Smooth muscle cell (in vitro differentiated cells): ENCODE data around the gene MRPL36. TPM values are rescaled to one million over a fixed set of nuclear protein-coding genes. Genes with fewer than 3 reads are reported as not detected.

Source experiments
- DNase-seq: peaks from one replicate; lab custom pipeline; 2025; ENCODE audit not compliant: unreplicated experiment; lab: John Stamatoyannopoulos, UW
- H2AFZ ChIP-seq: fragments of 200-600 bp; sonication (generic); 2 replicates; pipeline ENCODE4 v1.6.0; 2016; ENCODE audit warnings: antibody characterized with exemption, low read depth, mild to moderate bottlenecking
- H3F3A ChIP-seq: fragments of 200-600 bp; sonication (generic); 2 replicates; pipeline ENCODE4 v1.6.0; 2017; ENCODE audit warnings: antibody characterized with exemption, low read depth
- H3K27ac ChIP-seq: fragments of 200-600 bp; sonication (generic); 2 replicates; pipeline ENCODE4 v1.5.1; 2016; ENCODE audit warnings: low read depth, mild to moderate bottlenecking
- H3K27me3 ChIP-seq: fragments of 200-600 bp; sonication (generic); 2 replicates; pipeline ENCODE4 v1.6.1; 2016; ENCODE audit warnings: low read depth, mild to moderate bottlenecking
- H3K36me3 ChIP-seq: fragments of 200-600 bp; sonication (generic); 2 replicates; pipeline ENCODE4 v1.5.1; 2016; ENCODE audit warnings: low read depth
- H3K4me1 ChIP-seq: fragments of 200-600 bp; sonication (generic); 2 replicates; pipeline ENCODE4 v1.5.1; 2016; ENCODE audit warnings: low read depth
- H3K4me2 ChIP-seq: fragments of 200-600 bp; sonication (generic); 2 replicates; pipeline ENCODE4 v1.6.0; 2016; ENCODE audit warnings: mild to moderate bottlenecking
- H3K4me3 ChIP-seq: fragments of 200-600 bp; sonication (generic); 2 replicates; pipeline ENCODE4 v1.5.1; 2016; ENCODE audit warnings: mild to moderate bottlenecking
- H3K79me2 ChIP-seq: fragments of 200-600 bp; sonication (generic); 2 replicates; pipeline ENCODE4 v1.6.0; 2016; ENCODE audit warnings: low read depth, mild to moderate bottlenecking
- H3K9ac ChIP-seq: fragments of 200-600 bp; sonication (generic); 2 replicates; pipeline ENCODE4 v1.6.0; 2016; ENCODE audit warnings: low read depth
- H3K9me3 ChIP-seq: fragments of 200-600 bp; sonication (generic); replicated peaks from 2 replicates; pipeline ENCODE4 v1.5.1; 2016; ENCODE audit warnings: low read depth
- H4K20me1 ChIP-seq: fragments of 200-600 bp; sonication (generic); 2 replicates; pipeline ENCODE4 v1.6.0; 2016; ENCODE audit warnings: low read depth
- CTCF ChIP-seq: fragments of 200-600 bp; sonication (generic); IDR thresholded peaks from 2 replicates; pipeline ENCODE4 v1.5.1; 2017; ENCODE audit warnings: borderline replicate concordance, mild to moderate bottlenecking, antibody characterized with exemption; ENCODE audit not compliant: insufficient read depth, poor library complexity, severe bottlenecking
- WGBS: methylation state at CpG from one replicate; pipeline ENCODE4 v1.1.7; 2016; ENCODE audit warnings: low lambda C conversion rate; 5-methylcytosine and 5-hydroxymethylcytosine counted together
- polyA plus RNA-seq: library from polyadenylated mRNA; unstranded; fragments of >200 nt; fragmentation: Nextera tagmentation; extraction: Ambion mirVana; gene quantifications from 2 replicates; pipeline ENCODE4 v1.2.1, GENCODE V29; 2016
- total RNA-seq: library from RNA; depleted of rRNA; stranded (reverse); fragments of >200 nt; gene quantifications from 2 replicates; pipeline ENCODE4 v1.2.3, GENCODE V29; 2014

Gene MRPL36
- total and polyA plus RNA-seq, 2 experiments from 2014 or later: 42.9 to 110 TPM

GRCh38 chr5:1782385-1783215 is 17.0 kb downstream of the MRPL36 start:
- Histone ChIP-seq H3K4me3 (no peak overlapping the region), H3K4me2 (no peak overlapping the region), H4K20me1 (no peaks in the 10 kb centered on the region), H3K79me2 (no peaks in the 10 kb centered on the region), H3F3A (no peaks in the 10 kb centered on the region), H3K9ac (no peak overlapping the region), H3K27me3 (no peaks in the 10 kb centered on the region), H3K36me3 (no peaks in the 10 kb centered on the region), H3K9me3 (no peaks in the 10 kb centered on the region), H2AFZ (no peak overlapping the region), H3K4me1 (no peaks in the 10 kb centered on the region), H3K27ac (no peak overlapping the region)
- 80% methylated on average over 14 of the region's 14 CpGs for WGBS
- DNase-seq: no peak
- TF ChIP-seq CTCF: no peak

GRCh38 chr5:1781726-1782384 is 17.8 kb downstream of the MRPL36 start:
- no peaks in the 10 kb centered on the region for H3F3A ChIP-seq
- H2AFZ ChIP-seq: no peak overlapping the region
- no peak for DNase-seq
- 96% methylated on average over 9 of the region's 9 CpGs for WGBS
- H3K27me3 ChIP-seq: no peaks in the 10 kb centered on the region
- no peaks in the 10 kb centered on the region for H3K9me3 ChIP-seq
- H3K9ac ChIP-seq: no peak overlapping the region
- no peak overlapping the region for H3K27ac ChIP-seq
- TF ChIP-seq CTCF: no peak
- no peaks in the 10 kb centered on the region for H3K36me3 ChIP-seq
- no peak overlapping the region for H3K4me2 ChIP-seq
- no peaks in the 10 kb centered on the region for H4K20me1 ChIP-seq
- H3K4me3 ChIP-seq: no peak overlapping the region
- H3K4me1 ChIP-seq: no peaks in the 10 kb centered on the region
- no peaks in the 10 kb centered on the region for H3K79me2 ChIP-seq

GRCh38 chr5:1781107-1781506 is 18.5 kb downstream of the MRPL36 start:
- TF ChIP-seq CTCF: no peak
- Histone ChIP-seq H3K79me2 (no peaks in the 10 kb centered on the region), H3K4me1 (no peaks in the 10 kb centered on the region), H3K4me2 (no peak overlapping the region), H3K36me3 (no peaks in the 10 kb centered on the region), H4K20me1 (no peaks in the 10 kb centered on the region), H3K9ac (no peak overlapping the region), H3K9me3 (no peaks in the 10 kb centered on the region), H3K4me3 (no peak overlapping the region), H2AFZ (no peak overlapping the region), H3K27ac (no peak overlapping the region), H3K27me3 (no peaks in the 10 kb centered on the region), H3F3A (no peaks in the 10 kb centered on the region)
- 97% methylated on average over 6 of the region's 6 CpGs for WGBS
- DNase-seq: no peak
